Erythroblast (primary cell): ENCODE measurements around the gene EIF4E1B.

ENCODE experiments used
- GATA1 ChIP-seq: IDR thresholded peaks from 2 replicates; pipeline ENCODE4 v1.6.1; 2011; ENCODE audit warnings: low read depth, mild to moderate bottlenecking, control low read depth, low read length, moderate library complexity
- POLR2A ChIP-seq: IDR thresholded peaks from 2 replicates; pipeline ENCODE4 v1.6.1; 2011; ENCODE audit warnings: mild to moderate bottlenecking, low read length

- no peak for TF ChIP-seq POLR2A
- TF ChIP-seq GATA1: no peak
Measured at GRCh38 chr5:176619203-176619568, 11.3 kb upstream of the EIF4E1B start.
